SK-N-SH (cell line): ENCODE measurements around the gene WFIKKN1. TPM values are rescaled to one million over a fixed set of nuclear protein-coding genes. Genes with fewer than 3 reads are reported as not detected.
A peak's percentile ranks its signal among the peaks of the same experiment; 100 is the strongest.

Experiments
- CTCF ChIA-PET: fragments of 300-600, 350-600 bp; formaldehyde crosslinking; extraction: SDS; loops from one replicate; lab custom pipeline; 2021; lab: Yijun Ruan, JAX
- POLR2A ChIA-PET: fragments of 350-600 bp; sonication (Branson Sonifier 250); formaldehyde crosslinking; extraction: SDS; loops from one replicate; lab custom pipeline; 2020; ENCODE audit warnings: antibody characterized with exemption, inconsistent platforms; lab: Yijun Ruan, JAX
- DNase-seq: peaks from one replicate; pipeline ENCODE4 v3.0.0; 2012
- H2AFZ ChIP-seq: fragments of 200-600 bp; sonication (generic); 2 replicates; pipeline ENCODE4 v1.8.1; 2016; ENCODE audit warnings: antibody characterized with exemption, mild to moderate bottlenecking, low read depth
- H3F3A ChIP-seq: fragments of 200-600 bp; sonication (generic); replicated peaks from 2 replicates; pipeline ENCODE3; 2016; ENCODE audit warnings: antibody characterized with exemption, mild to moderate bottlenecking; ENCODE audit not compliant: insufficient read depth
- H3K27ac ChIP-seq, 2 experiments: fragments of 200-500 bp in 1 of 2; fragments of 200-600 bp in 1 of 2; sonication (Bioruptor generic) in 1 of 2; sonication (generic), shearing (Covaris generic) in 1 of 2; 2 replicates each; pipeline versions ENCODE4 v1.5.1 to v1.6.1; 2014 to 2016; ENCODE audit warnings: low read depth in 2 of 2, inconsistent platforms in 1 of 2, low read length in 1 of 2, mild to moderate bottlenecking in 1 of 2, mixed read lengths in 1 of 2
- H3K27me3 ChIP-seq: fragments of 200-600 bp; sonication (generic), shearing (Covaris generic); 2 replicates; pipeline ENCODE4 v1.6.1; 2016; ENCODE audit warnings: mixed run types; ENCODE audit not compliant: insufficient read depth
- H3K36me3 ChIP-seq, 2 experiments: fragments of 200-500 bp in 1 of 2; fragments of 200-600 bp in 1 of 2; sonication (Bioruptor generic) in 1 of 2; sonication (generic) in 1 of 2; replicated peaks in 1 of 2; 2 replicates each; pipeline versions ENCODE3 to v1.5.1; 2014 to 2016; ENCODE audit warnings: low read length in 1 of 2, mild to moderate bottlenecking in 1 of 2; ENCODE audit not compliant: insufficient read depth in 2 of 2, control insufficient read depth in 1 of 2
- H3K4me1 ChIP-seq, 2 experiments: fragments of 200-500 bp in 1 of 2; fragments of 200-600 bp in 1 of 2; sonication (Bioruptor generic) in 1 of 2; sonication (generic), shearing (Covaris generic) in 1 of 2; 2 replicates each; pipeline versions ENCODE4 v1.5.1 to v1.6.1; 2014 to 2016; ENCODE audit warnings: low read depth in 1 of 2, low read length in 1 of 2, mixed run types in 1 of 2; ENCODE audit not compliant: insufficient read depth in 2 of 2, control insufficient read depth in 1 of 2
- H3K4me2 ChIP-seq: fragments of 200-600 bp; sonication (generic), shearing (Covaris generic); 2 replicates; pipeline ENCODE4 v1.6.1; 2017; ENCODE audit warnings: mixed run types
- H3K4me3 ChIP-seq, 2 experiments: fragments of 200-500 bp in 1 of 2; fragments of 200-600 bp in 1 of 2; sonication (Bioruptor generic) in 1 of 2; sonication (generic), shearing (Covaris generic) in 1 of 2; 2 replicates each; pipeline versions ENCODE4 v1.5.1 to v1.8.1; 2014 to 2016; ENCODE audit warnings: low read depth in 2 of 2, inconsistent platforms in 1 of 2, low read length in 1 of 2, mild to moderate bottlenecking in 1 of 2, mixed read lengths in 1 of 2, moderate library complexity in 1 of 2
- H3K79me2 ChIP-seq: fragments of 200-600 bp; sonication (generic); 2 replicates; pipeline ENCODE4 v1.8.1; 2017; ENCODE audit warnings: mild to moderate bottlenecking; ENCODE audit not compliant: insufficient read depth
- H3K9ac ChIP-seq: fragments of 200-600 bp; sonication (generic); 2 replicates; pipeline ENCODE4 v1.6.1; 2017; ENCODE audit warnings: mixed run types
- H3K9me2 ChIP-seq: fragments of 200-600 bp; sonication (generic); 2 replicates; pipeline ENCODE4 v1.6.1; 2017; ENCODE audit warnings: mixed run types
- H3K9me3 ChIP-seq: fragments of 200-600 bp; sonication (generic); 2 replicates; pipeline ENCODE4 v1.6.1; 2017; ENCODE audit warnings: mixed run types, mild to moderate bottlenecking, moderate library complexity
- H4K20me1 ChIP-seq: fragments of 200-600 bp; sonication (generic); 2 replicates; pipeline ENCODE4 v1.6.1; 2017; ENCODE audit warnings: mild to moderate bottlenecking, mixed run types; ENCODE audit not compliant: insufficient read depth
- CHD2 ChIP-seq: fragments of 150-350 bp; IDR thresholded peaks from 2 replicates; pipeline ENCODE4 v1.6.1; 2018; ENCODE audit warnings: low read length; ENCODE audit not compliant: partially characterized antibody
- FOSL2 ChIP-seq: IDR thresholded peaks from 2 replicates; pipeline ENCODE4 v1.4.0; 2012; ENCODE audit warnings: low read depth, mild to moderate bottlenecking, moderate library complexity, borderline replicate concordance
- FOXJ3 ChIP-seq: sonication (generic); formaldehyde crosslinking; IDR thresholded peaks from 2 replicates; pipeline ENCODE4 v1.5.1; 2020; ENCODE audit warnings: mild to moderate bottlenecking, missing genetic modification reagents
- NRF1 ChIP-seq: IDR thresholded peaks from 2 replicates; pipeline ENCODE4 v1.6.1; 2012; ENCODE audit warnings: low read depth, mild to moderate bottlenecking, low read length
- RFX5 ChIP-seq: IDR thresholded peaks from 2 replicates; pipeline ENCODE4 v1.6.1; 2012; ENCODE audit warnings: mild to moderate bottlenecking, improper control_type of control experiment, low read length
- SIN3A ChIP-seq: IDR thresholded peaks from 2 replicates; pipeline ENCODE4 v1.6.1; 2012; ENCODE audit warnings: low read depth, mild to moderate bottlenecking, low read length, moderate library complexity, borderline replicate concordance
- SMC3 ChIP-seq: IDR thresholded peaks from 2 replicates; pipeline ENCODE4 v1.6.1; 2012; ENCODE audit warnings: low read depth, low read length, improper control_type of control experiment
- TAF1 ChIP-seq: IDR thresholded peaks from 2 replicates; pipeline ENCODE4 v1.6.1; 2012; ENCODE audit warnings: low read depth, mild to moderate bottlenecking, low read length, moderate library complexity, borderline replicate concordance
- TEAD4 ChIP-seq: IDR thresholded peaks from 2 replicates; pipeline ENCODE4 v1.4.0; 2012; ENCODE audit warnings: mild to moderate bottlenecking, borderline replicate concordance; ENCODE audit not compliant: insufficient read depth
- WGBS: methylation state at CpG from one replicate; pipeline ENCODE4 v1.1.6; 2017; ENCODE audit warnings: low lambda C conversion rate; 5-methylcytosine and 5-hydroxymethylcytosine counted together
- polyA plus RNA-seq, 3 experiments: library from polyadenylated mRNA; depleted of rRNA; stranded (reverse); fragments of >200 nt; gene quantifications; 2 replicates each; pipeline ENCODE4 v1.2.3, GENCODE V29; 2012
- TF ChIP-seq, protein P1 (sequence below): IDR thresholded peaks from 2 replicates; pipeline ENCODE4 v1.4.0; 2012; ENCODE audit warnings: low read depth, borderline replicate concordance
- TF ChIP-seq, protein P2 (sequence below): IDR thresholded peaks from 2 replicates; pipeline ENCODE4 v1.4.0; 2012; ENCODE audit warnings: low read depth, borderline replicate concordance
- TF ChIP-seq, protein P3 (sequence below): fragments of 150-350 bp; IDR thresholded peaks from 2 replicates; pipeline ENCODE4 v1.6.1; 2016; ENCODE audit warnings: mild to moderate bottlenecking, low read depth, low read length

Gene WFIKKN1
- polyA plus RNA-seq, 1 of the 3 experiments (the other 2 are of a cell fraction), result 0.16 TPM

DNA sequence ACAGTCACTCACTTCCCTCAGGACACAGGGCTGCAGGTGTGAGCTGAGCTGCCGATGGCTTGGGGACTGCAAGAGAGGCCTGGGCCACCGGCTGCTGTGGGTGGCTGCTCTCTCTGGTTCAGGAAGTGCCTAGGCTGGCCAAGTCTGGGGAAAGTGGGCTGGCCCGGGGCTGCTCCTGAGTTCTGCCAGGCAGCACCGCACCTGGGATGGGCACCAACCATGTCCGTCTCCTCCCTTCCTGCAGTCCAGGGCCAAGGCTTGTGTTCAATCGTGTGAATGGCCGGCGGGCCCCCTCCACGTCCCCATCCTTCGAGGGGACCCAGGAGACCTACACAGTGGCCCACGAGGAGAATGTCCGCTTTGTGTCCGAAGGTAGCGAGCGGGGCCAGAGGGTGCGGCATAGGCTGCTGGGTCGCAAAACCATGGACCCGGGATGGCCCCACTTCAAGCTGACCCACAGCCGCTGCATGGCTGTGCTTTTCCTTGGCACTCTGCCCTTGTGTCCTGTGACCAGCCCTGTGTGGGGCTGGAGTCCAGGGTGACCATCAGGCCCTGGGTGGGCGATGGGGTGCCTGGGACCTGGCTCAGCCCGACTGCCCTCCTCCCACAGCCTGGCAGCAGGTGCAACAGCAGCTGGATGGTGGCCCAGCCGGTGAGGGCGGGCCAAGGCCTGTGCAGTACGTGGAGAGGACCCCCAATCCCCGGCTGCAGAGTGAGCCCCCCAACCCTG lies 16.6 kb downstream of the WFIKKN1 start:
- Histone ChIP-seq H3K4me2 (peak overlapping the region; percentile 91), H2AFZ (no peak overlapping the region), H3K4me1 (peaks cover 10 to 38% of the 10 kb centered on the region in 2 experiments; a peak in 2 of 4 replicates), H3F3A (peaks cover 5% of the 10 kb centered on the region), H3K9me3 (no peaks in the 10 kb centered on the region), H3K36me3 (peaks cover 0 to under 1% of the 10 kb centered on the region in 2 experiments), H3K9ac (no peak overlapping the region), H3K79me2 (peaks cover 30% of the 10 kb centered on the region; the same call in 1 of the 2 replicates), H4K20me1 (no peaks in the 10 kb centered on the region), H3K27me3 (no peaks in the 10 kb centered on the region), H3K9me2 (no peaks in the 10 kb centered on the region), H3K4me3 (no peak overlapping the region), H3K27ac (peak overlapping the region in 1 of 2 experiments; percentile 80; a peak in 1 of 4 replicates)
- POLR2A ChIA-PET, result interaction anchor here (0.6 to 1.6 kb wide), 2 partner anchors 15 to 77 kb away, joined by 3 to 5 read pairs; no protein-coding TSS in a partner anchor
- CTCF ChIA-PET, result interaction anchor here (0.6 to 7.8 kb wide), 14 partner anchors 9 to 1697 kb away, joined by 3 to 92 read pairs (median 7); partner anchors contain the start of genes METTL26, RHBDL1, RHOT2 and STUB1
- TF ChIP-seq RFX5, result no peak
- TF ChIP-seq TEAD4, result no peak
- TF ChIP-seq, protein P1, sequence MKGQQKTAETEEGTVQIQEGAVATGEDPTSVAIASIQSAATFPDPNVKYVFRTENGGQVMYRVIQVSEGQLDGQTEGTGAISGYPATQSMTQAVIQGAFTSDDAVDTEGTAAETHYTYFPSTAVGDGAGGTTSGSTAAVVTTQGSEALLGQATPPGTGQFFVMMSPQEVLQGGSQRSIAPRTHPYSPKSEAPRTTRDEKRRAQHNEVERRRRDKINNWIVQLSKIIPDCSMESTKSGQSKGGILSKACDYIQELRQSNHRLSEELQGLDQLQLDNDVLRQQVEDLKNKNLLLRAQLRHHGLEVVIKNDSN, result no peak
- TF ChIP-seq CHD2, result no peak
- TF ChIP-seq, protein P2, sequence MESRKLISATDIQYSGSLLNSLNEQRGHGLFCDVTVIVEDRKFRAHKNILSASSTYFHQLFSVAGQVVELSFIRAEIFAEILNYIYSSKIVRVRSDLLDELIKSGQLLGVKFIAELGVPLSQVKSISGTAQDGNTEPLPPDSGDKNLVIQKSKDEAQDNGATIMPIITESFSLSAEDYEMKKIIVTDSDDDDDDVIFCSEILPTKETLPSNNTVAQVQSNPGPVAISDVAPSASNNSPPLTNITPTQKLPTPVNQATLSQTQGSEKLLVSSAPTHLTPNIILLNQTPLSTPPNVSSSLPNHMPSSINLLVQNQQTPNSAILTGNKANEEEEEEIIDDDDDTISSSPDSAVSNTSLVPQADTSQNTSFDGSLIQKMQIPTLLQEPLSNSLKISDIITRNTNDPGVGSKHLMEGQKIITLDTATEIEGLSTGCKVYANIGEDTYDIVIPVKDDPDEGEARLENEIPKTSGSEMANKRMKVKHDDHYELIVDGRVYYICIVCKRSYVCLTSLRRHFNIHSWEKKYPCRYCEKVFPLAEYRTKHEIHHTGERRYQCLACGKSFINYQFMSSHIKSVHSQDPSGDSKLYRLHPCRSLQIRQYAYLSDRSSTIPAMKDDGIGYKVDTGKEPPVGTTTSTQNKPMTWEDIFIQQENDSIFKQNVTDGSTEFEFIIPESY, result no peak
- no peak for TF ChIP-seq SIN3A
- TF ChIP-seq FOSL2, result no peak
- no peak for TF ChIP-seq TAF1
- TF ChIP-seq SMC3, result no peak
- TF ChIP-seq, protein P3, sequence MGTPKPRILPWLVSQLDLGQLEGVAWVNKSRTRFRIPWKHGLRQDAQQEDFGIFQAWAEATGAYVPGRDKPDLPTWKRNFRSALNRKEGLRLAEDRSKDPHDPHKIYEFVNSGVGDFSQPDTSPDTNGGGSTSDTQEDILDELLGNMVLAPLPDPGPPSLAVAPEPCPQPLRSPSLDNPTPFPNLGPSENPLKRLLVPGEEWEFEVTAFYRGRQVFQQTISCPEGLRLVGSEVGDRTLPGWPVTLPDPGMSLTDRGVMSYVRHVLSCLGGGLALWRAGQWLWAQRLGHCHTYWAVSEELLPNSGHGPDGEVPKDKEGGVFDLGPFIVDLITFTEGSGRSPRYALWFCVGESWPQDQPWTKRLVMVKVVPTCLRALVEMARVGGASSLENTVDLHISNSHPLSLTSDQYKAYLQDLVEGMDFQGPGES, result no peak
- no peak for TF ChIP-seq NRF1
- TF ChIP-seq FOXJ3, result no peak
- DNase-seq, result no peak
- 100% methylated on average over 3 of the region's 25 CpGs for WGBS
